ENCODE measurements around the gene PJVK. TPM values are rescaled to one million over a fixed set of nuclear protein-coding genes. Genes with fewer than 3 reads are reported as not detected.

The PJVK gene
- total and polyA plus RNA-seq, 2 experiments from 2014 or later: 1.6 to 2.1 TPM

GRCh38 chr2:178473931-178474330 lies 22.8 kb downstream of the PJVK start:
- Mint-ChIP-seq H3K9me3 (no peaks in the 10 kb centered on the region), H3K27ac (no peak overlapping the region), H3K27me3 (ENCODE audit: insufficient read depth, low read depth, poor library complexity) (no peaks in the 10 kb centered on the region), H3K4me3 (no peak overlapping the region), H3K36me3 (ENCODE audit: low read depth) (no peaks in the 10 kb centered on the region), H3K4me1 (peaks cover 4% of the 10 kb centered on the region; the same call in 2 of the 3 replicates)
- Histone ChIP-seq H3K4me3 (no peak overlapping the region), H3K79me2 (replicated peaks; ENCODE audit: insufficient read depth) (no peaks in the 10 kb centered on the region), H3K27me3 (ENCODE audit: insufficient read depth) (no peaks in the 10 kb centered on the region), H3K4me1 (ENCODE audit: insufficient read depth) (peaks cover 4% of the 10 kb centered on the region; the same call in 1 of the 2 replicates), H3K4me2 (no peak overlapping the region), H3K36me3 (ENCODE audit: insufficient read depth) (no peaks in the 10 kb centered on the region), H4K20me1 (replicated peaks; ENCODE audit: insufficient read depth) (no peaks in the 10 kb centered on the region), H3F3A (replicated peaks; ENCODE audit: low read depth) (peaks cover 2% of the 10 kb centered on the region; the same call in 1 of the 2 replicates), H3K9me2 (ENCODE audit: insufficient read depth) (no peaks in the 10 kb centered on the region), H2AFZ (no peak overlapping the region), H3K27ac (ENCODE audit: low read depth) (no peak overlapping the region)
- DNase-seq (ENCODE audit: low spot score) (no peak), ATAC-seq (no peak)
- TF ChIP-seq STAT1 (IDR thresholded peaks at IDR 0.05; ENCODE audit: unreplicated experiment): no peak
- no peak for TF ChIP-seq ZNF331 (CRISPR knock-in tag; IDR thresholded peaks at IDR 0.05; ENCODE audit: low read depth)
- TF ChIP-seq CREB1 (CRISPR knock-in tag; IDR thresholded peaks at IDR 0.05; ENCODE audit: low read depth): no peak
- TF ChIP-seq NANOG (IDR thresholded peaks at IDR 0.05; ENCODE audit: borderline replicate concordance): no peak
- TF ChIP-seq ZNF114 (CRISPR knock-in tag; IDR thresholded peaks at IDR 0.05): no peak
- no peak for TF ChIP-seq CTCF (conservative IDR thresholded peaks at IDR 0.05; ENCODE audit: low read depth in 2 of 2)
- no peak for TF ChIP-seq POLR2AphosphoS5 (IDR thresholded peaks at IDR 0.05; ENCODE audit: low read depth)
- no peak for TF ChIP-seq EZH2phosphoT487 (IDR thresholded peaks at IDR 0.05; ENCODE audit: unreplicated experiment)
- no peak for TF ChIP-seq JUNB (IDR thresholded peaks at IDR 0.05; ENCODE audit: unreplicated experiment)
- no peak for TF ChIP-seq ZNF462 (CRISPR knock-in tag; IDR thresholded peaks at IDR 0.05)
- TF ChIP-seq ETS1 (IDR thresholded peaks at IDR 0.05): no peak

Data from GM23338 (cell line).